HL-60/S4 (cell line): ENCODE data around the gene COL24A1.
"Not testable (repeated sequence)": the region's sequence is repeated elsewhere in the genome, so short reads cannot be mapped to it uniquely, and the experiment has no call there.

Experiments
- in situ Hi-C: fragments of 300-500 bp; cut with MboI; formaldehyde crosslinking; loops from 2 replicates; pipeline ENCODE4 v1.14.3; 2022; ENCODE audit warnings: low sequenced_read_pairs

The COL24A1 gene

DNA sequence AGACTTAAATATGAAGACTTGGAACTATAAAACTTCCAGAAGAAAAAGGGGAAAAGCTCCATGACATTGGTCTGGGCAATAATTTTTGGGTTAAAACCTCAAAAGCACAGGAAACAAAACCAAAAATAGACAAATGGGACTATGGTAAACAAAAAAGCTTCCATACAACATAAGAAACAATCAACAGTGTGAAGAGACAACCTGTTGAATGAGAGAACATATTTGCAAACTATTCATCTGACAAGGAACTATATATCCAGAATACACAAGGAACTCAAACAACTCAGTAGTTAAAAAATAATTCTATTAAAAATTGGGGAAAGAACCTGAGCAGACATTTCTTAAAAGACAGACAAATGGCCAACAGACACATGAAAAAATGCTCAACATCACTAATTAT, 255.7 kb downstream of the COL24A1 start:
- in situ Hi-C loops: no loop called here

- in situ Hi-C loops: no loop called here
These were observed 257.7 kb downstream of the COL24A1 start for GRCh38 chr1:85898861-85899260.

GRCh38 chr1:85894651-85895050, 261.9 kb downstream of the COL24A1 start:
- in situ Hi-C loops: no loop called here

GRCh38 chr1:85892366-85892765, 264.2 kb downstream of the COL24A1 start:
- in situ Hi-C loops: no loop called here

- in situ Hi-C loops: no loop called here
These were observed 266.7 kb downstream of the COL24A1 start for GRCh38 chr1:85889870-85890269.

DNA sequence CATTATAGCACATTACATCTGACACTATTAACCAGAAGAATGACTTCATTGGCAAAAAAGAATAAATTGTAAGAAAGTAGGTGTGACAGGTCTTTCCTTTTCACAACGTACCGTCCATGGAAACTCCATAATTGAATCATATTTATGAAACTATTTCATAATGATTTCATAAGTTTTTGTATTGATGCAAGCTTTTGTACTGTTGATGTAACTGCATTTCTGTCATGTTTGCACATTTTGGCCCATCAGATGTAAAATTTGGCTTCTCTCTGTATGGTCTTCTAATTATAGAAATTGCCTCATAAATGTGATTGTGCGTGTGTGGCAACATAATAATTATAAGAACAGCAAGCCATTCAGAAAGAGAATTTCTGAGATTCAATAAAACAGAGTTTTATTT, 267.7 kb downstream of the COL24A1 start:
- in situ Hi-C loops: no loop called here

GRCh38 chr1:85884372-85885035, 272.1 kb downstream of the COL24A1 start:
- in situ Hi-C loops: no loop called here

GRCh38 chr1:85867189-85867588, 289.4 kb downstream of the COL24A1 start:
- in situ Hi-C loops: no loop called here

DNA sequence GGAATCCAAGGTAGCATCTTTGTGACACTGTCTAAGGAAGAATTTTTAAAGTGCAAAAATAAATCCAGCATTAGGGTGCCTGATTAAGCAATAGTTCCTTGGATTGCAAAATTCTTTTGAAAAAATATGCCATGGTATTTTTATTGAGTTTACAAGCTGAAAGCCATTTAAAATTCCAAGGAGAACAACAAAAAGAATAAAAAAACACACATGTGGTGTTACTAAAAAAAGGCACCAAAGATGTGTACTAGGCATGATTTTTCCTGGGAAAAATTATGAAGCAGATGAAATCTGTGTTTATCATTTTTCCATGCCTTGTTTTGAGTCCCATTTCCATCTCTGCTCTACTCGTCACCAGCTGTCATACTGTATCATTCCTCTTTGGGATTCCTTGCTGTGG, 291.4 kb downstream of the COL24A1 start:
- in situ Hi-C loops: no loop called here

DNA sequence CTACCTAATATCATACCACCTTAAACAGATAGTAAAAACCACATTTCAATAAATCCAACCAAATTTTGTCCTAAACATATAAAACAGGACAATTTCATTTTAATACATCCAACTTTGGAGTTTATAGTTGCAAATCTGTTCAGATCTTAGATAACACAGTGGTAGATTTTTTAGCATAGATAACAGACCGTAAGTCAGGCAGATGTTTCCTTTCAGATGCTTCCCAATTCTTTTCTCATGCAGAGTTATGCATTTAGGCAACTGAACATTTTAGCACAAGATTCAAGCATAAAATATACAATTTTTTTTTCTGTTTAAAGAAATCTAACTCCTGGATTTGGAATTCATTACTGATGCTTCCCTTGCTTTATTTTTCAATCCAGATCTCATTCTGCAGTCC, 291.8 kb downstream of the COL24A1 start:
- in situ Hi-C loops: no loop called here

- in situ Hi-C loops: not testable (repeated sequence)
These were observed 292.9 kb downstream of the COL24A1 start for GRCh38 chr1:85863639-85864038.

DNA sequence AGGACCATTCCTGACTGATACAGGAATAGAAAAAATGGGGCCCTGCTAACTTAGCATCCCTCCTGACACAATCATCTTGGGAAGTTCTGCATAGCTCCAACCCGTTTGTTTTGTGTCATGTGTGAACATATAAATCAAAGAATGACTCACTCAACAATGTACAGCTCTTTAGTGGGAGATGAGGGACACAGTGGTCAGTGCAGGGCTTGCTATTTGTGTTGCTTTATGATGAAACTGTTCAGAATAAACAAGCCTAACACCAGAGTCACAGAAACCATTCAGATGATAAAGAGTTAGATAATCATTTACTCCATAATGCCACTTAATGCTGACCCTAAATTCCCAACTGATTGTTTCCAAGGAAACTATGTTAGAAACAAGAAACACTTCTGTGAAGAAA, 294.1 kb downstream of the COL24A1 start:
- in situ Hi-C loops: no loop called here

GRCh38 chr1:85857991-85858390, 298.6 kb downstream of the COL24A1 start:
- in situ Hi-C loops: no loop called here

DNA sequence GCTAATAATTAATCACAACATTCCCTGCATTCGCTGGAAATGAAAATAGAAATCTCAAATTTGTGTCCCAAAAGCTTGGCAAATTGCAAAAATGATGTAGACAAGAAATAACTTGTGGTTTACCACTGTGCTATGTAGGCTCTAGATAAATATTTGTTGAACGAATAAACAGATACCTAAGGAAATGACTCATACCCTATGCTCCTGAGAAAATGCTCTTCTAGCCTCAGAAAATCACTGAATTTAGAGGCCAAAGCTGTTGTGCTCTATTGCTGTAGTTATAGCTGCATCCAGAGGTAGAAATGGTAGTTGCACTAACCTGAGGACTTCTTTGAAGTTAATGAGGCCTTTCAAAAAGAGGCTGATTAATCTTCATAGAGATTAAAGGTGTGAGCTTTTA, 306.3 kb downstream of the COL24A1 start:
- in situ Hi-C loops: no loop called here

DNA sequence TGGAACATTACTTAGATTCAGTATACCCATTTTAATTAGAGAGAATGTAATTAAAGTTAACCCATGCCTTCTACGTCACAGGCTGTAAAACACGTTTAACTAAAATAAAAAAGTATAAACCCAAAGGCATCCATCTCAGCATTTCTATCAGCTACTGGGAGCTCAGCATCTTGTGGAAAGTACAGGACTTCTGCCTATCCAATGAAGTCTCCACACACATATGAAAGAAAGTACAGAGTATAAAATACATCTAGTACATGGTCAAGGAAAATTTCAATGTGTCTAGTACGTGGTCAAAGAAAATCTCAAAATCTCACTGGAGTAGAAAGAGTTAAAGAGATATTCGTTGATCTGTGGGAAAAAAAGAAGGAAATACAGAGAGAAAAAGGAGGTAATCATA, 306.9 kb downstream of the COL24A1 start:
- in situ Hi-C loops: no loop called here

DNA sequence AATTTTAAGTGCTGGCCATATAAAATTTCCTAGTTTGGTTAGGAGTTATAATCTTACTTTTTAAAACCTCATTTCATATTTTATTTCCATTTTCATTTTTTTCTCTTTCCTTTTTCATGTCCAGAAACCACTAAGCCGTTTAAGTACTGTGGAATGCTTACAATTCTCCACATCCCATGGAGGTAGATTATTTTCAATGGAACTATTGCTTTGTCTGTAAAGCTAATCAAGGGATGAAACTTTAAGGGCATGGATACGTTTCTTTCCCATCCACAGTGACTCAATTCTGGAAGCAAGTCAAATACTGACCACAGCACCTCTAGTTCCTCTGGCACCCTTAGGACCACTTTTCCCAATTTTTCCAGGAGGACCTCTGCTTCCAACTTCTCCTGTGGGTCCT, 309.2 kb downstream of the COL24A1 start:
- in situ Hi-C loops: no loop called here

DNA sequence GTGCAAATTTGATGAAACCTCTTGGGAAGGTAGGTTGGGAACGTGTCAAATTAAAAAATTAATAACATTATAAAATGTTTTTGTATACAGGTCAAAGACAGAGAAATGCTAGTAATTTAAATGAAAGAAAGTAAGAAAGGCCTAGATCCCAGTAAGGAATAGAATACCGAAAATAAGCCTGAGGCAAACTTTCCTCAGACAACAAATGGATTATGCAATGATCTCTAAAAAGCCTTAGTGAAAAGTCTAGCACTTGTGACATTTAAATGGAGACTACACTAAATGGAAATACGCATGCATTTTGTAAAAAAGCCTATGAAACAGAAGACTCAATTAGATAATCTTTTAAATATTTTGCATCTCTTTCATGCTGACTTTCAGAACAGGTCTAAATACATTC, 309.9 kb downstream of the COL24A1 start:
- in situ Hi-C loops: no loop called here

DNA sequence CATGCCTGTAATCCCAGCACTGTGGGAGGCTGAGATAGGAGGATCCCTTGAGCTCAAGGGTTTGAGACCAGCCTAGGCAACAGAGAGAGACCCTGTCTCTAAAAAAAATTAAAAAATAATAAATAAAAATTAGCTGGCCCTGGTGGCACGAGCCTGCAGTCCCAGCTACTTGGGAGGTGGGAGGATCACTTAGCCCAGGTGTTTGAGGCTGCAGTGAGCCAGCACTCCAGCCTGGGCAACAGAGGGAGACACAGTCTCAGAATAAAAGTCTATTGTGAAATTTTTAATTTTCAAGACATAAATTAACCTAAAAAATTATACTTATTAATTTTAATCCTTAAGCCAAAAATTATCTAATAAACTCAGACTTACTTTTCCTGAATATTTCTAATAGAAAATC, 317.1 kb downstream of the COL24A1 start:
- in situ Hi-C loops: no loop called here

DNA sequence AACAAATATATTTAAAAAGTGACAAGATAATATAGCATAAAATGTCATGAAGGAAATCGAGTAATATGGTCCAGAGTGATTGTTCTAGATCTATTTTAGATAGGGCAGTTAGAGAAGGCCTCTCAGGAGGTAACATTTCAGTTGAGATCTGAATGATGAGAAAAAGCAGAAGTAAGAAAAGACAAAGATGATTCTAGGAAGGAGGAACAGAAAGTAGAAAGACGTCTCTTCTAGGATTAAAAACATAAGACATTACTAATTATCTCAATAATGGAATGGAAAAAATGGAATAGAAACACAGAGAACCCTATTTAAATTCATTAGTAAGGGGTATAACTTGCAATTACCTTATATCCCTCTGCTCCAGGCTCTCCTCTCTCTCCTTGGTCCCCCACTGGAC, 318.3 kb downstream of the COL24A1 start:
- in situ Hi-C loops: no loop called here

GRCh38 chr1:85836736-85837135, 319.8 kb downstream of the COL24A1 start:
- in situ Hi-C loops: no loop called here

- in situ Hi-C loops: not testable (repeated sequence)
These were observed 323.4 kb downstream of the COL24A1 start for GRCh38 chr1:85833165-85833564.

GRCh38 chr1:85830837-85831236, 325.7 kb downstream of the COL24A1 start:
- in situ Hi-C loops: no loop called here

- in situ Hi-C loops: no loop called here
These were observed 332.3 kb downstream of the COL24A1 start for GRCh38 chr1:85824066-85824840.
